ENCODE results near the gene AFAP1L1. TPM values are rescaled to one million over a fixed set of nuclear protein-coding genes. Genes with fewer than 3 reads are reported as not detected.

Gene AFAP1L1
- total and polyA plus RNA-seq, 10 of the 15 experiments (the other 5 are each of a cell fraction or from before 2014, with no cell fraction given), result 0.11 TPM; not detected in 9

DNA sequence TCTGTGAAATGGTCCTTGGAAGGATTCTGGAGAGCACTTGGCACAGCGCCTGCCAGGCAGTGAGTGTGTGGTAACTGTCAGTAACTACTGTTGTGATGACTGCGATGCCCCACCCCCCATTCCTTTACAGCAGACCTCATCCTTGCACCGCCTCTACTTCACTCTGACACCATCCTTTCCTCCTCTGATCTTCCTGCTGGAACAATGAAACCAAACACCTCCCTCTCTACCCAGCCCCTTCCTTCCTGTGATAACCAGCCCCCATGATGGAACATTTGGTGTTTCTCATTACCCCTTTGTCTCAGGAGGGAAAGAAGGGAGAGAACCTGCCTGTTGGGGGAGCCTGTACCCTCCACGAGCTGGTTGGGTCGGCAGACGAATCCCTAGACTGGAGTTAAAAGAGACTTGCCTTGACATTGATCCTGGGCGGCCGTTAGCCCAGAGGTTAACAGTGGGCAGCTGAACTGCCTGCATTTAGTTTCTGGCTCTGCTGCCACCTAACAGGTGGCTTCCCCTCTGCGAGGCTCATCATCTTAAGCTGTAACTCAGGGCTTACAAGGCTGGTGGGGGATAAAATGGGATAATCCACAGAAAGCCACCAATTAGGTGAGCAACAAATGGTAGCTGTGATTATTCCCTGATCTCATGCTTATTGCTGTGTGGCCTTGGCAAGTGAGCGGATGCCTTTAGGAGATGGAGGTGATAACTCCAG lies 39.4 kb downstream of the AFAP1L1 start:
- WGBS (ENCODE audit: insufficient coverage, insufficient replicate concordance, low lambda C conversion rate, missing lambda C conversion rate), result 35% methylated on average over 10 of the region's 10 CpGs
- no peak for FAIRE-seq
- TF ChIP-seq, protein P1, sequence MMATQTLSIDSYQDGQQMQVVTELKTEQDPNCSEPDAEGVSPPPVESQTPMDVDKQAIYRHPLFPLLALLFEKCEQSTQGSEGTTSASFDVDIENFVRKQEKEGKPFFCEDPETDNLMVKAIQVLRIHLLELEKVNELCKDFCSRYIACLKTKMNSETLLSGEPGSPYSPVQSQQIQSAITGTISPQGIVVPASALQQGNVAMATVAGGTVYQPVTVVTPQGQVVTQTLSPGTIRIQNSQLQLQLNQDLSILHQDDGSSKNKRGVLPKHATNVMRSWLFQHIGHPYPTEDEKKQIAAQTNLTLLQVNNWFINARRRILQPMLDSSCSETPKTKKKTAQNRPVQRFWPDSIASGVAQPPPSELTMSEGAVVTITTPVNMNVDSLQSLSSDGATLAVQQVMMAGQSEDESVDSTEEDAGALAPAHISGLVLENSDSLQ (IDR thresholded peaks at IDR 0.05), result no peak
- TF ChIP-seq, protein P2, sequence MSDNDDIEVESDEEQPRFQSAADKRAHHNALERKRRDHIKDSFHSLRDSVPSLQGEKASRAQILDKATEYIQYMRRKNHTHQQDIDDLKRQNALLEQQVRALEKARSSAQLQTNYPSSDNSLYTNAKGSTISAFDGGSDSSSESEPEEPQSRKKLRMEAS (IDR thresholded peaks at IDR 0.05; ENCODE audit: low read depth, low read length), result no peak
- TF ChIP-seq ZNF622 (IDR thresholded peaks at IDR 0.05), result no peak
- CTCF ChIA-PET, result interaction anchor here (1.3 to 2.4 kb wide), 2 partner anchors 56 to 60 kb away, joined by 5 to 7 read pairs; no protein-coding TSS in a partner anchor
- SMC1A ChIA-PET (ENCODE audit: uncharacterized antibody, unreplicated experiment), result no interaction called here
- no TSS peak for BruUV-seq (replicated peaks)
- intact Hi-C loops (cut with micrococcal nuclease; ENCODE audit: unreplicated experiment) (no loop called here), in situ Hi-C loops (cut with MboI) (no loop called here)
- H3K9ac ChIP-seq (ENCODE audit: control insufficient read depth, insufficient read depth, low read length), result no peak overlapping the region
- no peaks in the 10 kb centered on the region for H3K4me1 ChIP-seq (ENCODE audit: control insufficient read depth, insufficient read depth, low read length)
- no peak for DNase-seq (ENCODE audit: low read depth, low spot score)
- no peaks in the 10 kb centered on the region for H3K9me3 ChIP-seq (replicated peaks; ENCODE audit: control insufficient read depth, insufficient read depth, low read length)
- no peak overlapping the region for H2AFZ ChIP-seq (ENCODE audit: control insufficient read depth, low read depth, low read length)
- H3K36me3 ChIP-seq (ENCODE audit: control insufficient read depth in 2 of 2, insufficient read depth in 2 of 2, low read length in 1 of 2), result no peaks in the 10 kb centered on the region
- no peaks in the 10 kb centered on the region; a peak in 1 of 4 replicates for H3K27me3 ChIP-seq (replicated peaks in 1 of 2; ENCODE audit: control insufficient read depth in 2 of 2, insufficient read depth in 2 of 2, low read length in 1 of 2)
- no peaks in the 10 kb centered on the region for H3K79me2 ChIP-seq (ENCODE audit: control insufficient read depth, insufficient read depth, low read length)
- H3K27ac ChIP-seq (ENCODE audit: control insufficient read depth, insufficient read depth), result no peak overlapping the region
- no peaks in the 10 kb centered on the region for H4K20me1 ChIP-seq (ENCODE audit: control insufficient read depth, insufficient read depth)
- H3K4me2 ChIP-seq (ENCODE audit: control insufficient read depth, insufficient read depth), result no peak overlapping the region
- POLR2A ChIA-PET, result no interaction called here
- ATAC-seq, result no peak
- RAD21 ChIA-PET (ENCODE audit: unreplicated experiment), result no interaction called here
- H3K4me3 ChIP-seq, result no peak overlapping the region

DNA sequence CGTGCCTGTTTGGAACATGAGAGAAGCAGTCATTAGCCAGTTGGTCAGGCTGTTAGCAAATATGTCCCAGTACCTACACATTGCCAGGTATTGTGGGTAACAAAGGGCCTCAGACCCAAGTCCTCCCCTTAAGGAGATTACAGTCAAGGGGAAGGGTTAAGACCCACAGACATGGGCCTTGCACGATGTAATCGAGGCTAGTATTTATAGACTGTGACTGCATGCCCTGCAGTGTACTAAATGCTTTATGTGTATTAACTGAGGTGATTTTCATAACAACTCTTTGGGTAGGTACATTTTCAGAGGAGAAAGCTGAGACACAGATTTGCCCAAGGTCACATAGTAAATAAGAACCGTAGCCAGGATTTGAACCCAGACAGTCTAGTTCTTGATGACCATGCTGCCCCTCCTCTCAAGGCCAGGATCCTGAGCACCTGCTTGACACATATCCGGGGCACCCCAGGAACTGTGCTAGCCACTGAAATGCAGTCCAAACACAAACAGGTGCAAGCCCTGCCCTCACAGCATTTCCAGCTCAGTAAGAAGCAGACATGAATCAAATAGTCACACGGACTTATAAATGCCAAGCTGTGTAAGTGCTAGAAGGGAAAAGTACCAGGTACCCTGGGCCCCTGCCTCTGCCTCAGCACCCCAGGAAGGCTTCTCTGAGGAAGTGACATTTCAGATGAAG lies 41.6 kb downstream of the AFAP1L1 start:
- RAD21 ChIA-PET (ENCODE audit: unreplicated experiment), result no interaction called here
- CTCF ChIA-PET, result interaction anchor here (0.6 to 2.7 kb wide), 4 partner anchors 57 to 1349 kb away, joined by 3 to 11 read pairs (median 3); no protein-coding TSS in a partner anchor
- FAIRE-seq (no peak), ATAC-seq (no peak), DNase-seq (ENCODE audit: low read depth, low spot score) (no peak)
- intact Hi-C loops (cut with micrococcal nuclease; ENCODE audit: unreplicated experiment), result no loop called here
- H3K9ac ChIP-seq (ENCODE audit: control insufficient read depth, insufficient read depth, low read length), result no peak overlapping the region
- no peaks in the 10 kb centered on the region; a peak in 1 of 4 replicates for H3K27me3 ChIP-seq (replicated peaks in 1 of 2; ENCODE audit: control insufficient read depth in 2 of 2, insufficient read depth in 2 of 2, low read length in 1 of 2)
- H3K4me1 ChIP-seq (ENCODE audit: control insufficient read depth, insufficient read depth, low read length), result no peaks in the 10 kb centered on the region
- no peak overlapping the region for H3K4me2 ChIP-seq (ENCODE audit: control insufficient read depth, insufficient read depth)
- SMC1A ChIA-PET (ENCODE audit: uncharacterized antibody, unreplicated experiment), result interaction anchor here (1.1 kb wide), 1 partner anchor 11 kb away, joined by 7 read pairs; no protein-coding TSS in a partner anchor
- no peak overlapping the region for H3K27ac ChIP-seq (ENCODE audit: control insufficient read depth, insufficient read depth)
- WGBS (ENCODE audit: insufficient coverage, insufficient replicate concordance, low lambda C conversion rate, missing lambda C conversion rate), result 53% methylated on average over 5 of the region's 6 CpGs
- H3K9me3 ChIP-seq (replicated peaks; ENCODE audit: control insufficient read depth, insufficient read depth, low read length), result no peaks in the 10 kb centered on the region
- POLR2A ChIA-PET, result interaction anchor here (0.6 to 0.7 kb wide), 2 partner anchors 60 to 119 kb away, joined by 3 read pairs; no protein-coding TSS in a partner anchor
- H3K4me3 ChIP-seq, result no peak overlapping the region
- no peaks in the 10 kb centered on the region for H3K79me2 ChIP-seq (ENCODE audit: control insufficient read depth, insufficient read depth, low read length)
- no peaks in the 10 kb centered on the region for H3K36me3 ChIP-seq (ENCODE audit: control insufficient read depth in 2 of 2, insufficient read depth in 2 of 2, low read length in 1 of 2)
- in situ Hi-C loops (cut with MboI), result no loop called here
- no TSS peak for BruUV-seq (replicated peaks)
- H2AFZ ChIP-seq (ENCODE audit: control insufficient read depth, low read depth, low read length), result no peak overlapping the region
- no peaks in the 10 kb centered on the region for H4K20me1 ChIP-seq (ENCODE audit: control insufficient read depth, insufficient read depth)
- no peak for TF ChIP-seq RUNX3 (IDR thresholded peaks at IDR 0.05; ENCODE audit: low read length)
- TF ChIP-seq, protein P3, sequence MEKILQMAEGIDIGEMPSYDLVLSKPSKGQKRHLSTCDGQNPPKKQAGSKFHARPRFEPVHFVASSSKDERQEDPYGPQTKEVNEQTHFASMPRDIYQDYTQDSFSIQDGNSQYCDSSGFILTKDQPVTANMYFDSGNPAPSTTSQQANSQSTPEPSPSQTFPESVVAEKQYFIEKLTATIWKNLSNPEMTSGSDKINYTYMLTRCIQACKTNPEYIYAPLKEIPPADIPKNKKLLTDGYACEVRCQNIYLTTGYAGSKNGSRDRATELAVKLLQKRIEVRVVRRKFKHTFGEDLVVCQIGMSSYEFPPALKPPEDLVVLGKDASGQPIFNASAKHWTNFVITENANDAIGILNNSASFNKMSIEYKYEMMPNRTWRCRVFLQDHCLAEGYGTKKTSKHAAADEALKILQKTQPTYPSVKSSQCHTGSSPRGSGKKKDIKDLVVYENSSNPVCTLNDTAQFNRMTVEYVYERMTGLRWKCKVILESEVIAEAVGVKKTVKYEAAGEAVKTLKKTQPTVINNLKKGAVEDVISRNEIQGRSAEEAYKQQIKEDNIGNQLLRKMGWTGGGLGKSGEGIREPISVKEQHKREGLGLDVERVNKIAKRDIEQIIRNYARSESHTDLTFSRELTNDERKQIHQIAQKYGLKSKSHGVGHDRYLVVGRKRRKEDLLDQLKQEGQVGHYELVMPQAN (conservative IDR thresholded peaks at IDR 0.05), result no peak
- TF ChIP-seq, protein P4, sequence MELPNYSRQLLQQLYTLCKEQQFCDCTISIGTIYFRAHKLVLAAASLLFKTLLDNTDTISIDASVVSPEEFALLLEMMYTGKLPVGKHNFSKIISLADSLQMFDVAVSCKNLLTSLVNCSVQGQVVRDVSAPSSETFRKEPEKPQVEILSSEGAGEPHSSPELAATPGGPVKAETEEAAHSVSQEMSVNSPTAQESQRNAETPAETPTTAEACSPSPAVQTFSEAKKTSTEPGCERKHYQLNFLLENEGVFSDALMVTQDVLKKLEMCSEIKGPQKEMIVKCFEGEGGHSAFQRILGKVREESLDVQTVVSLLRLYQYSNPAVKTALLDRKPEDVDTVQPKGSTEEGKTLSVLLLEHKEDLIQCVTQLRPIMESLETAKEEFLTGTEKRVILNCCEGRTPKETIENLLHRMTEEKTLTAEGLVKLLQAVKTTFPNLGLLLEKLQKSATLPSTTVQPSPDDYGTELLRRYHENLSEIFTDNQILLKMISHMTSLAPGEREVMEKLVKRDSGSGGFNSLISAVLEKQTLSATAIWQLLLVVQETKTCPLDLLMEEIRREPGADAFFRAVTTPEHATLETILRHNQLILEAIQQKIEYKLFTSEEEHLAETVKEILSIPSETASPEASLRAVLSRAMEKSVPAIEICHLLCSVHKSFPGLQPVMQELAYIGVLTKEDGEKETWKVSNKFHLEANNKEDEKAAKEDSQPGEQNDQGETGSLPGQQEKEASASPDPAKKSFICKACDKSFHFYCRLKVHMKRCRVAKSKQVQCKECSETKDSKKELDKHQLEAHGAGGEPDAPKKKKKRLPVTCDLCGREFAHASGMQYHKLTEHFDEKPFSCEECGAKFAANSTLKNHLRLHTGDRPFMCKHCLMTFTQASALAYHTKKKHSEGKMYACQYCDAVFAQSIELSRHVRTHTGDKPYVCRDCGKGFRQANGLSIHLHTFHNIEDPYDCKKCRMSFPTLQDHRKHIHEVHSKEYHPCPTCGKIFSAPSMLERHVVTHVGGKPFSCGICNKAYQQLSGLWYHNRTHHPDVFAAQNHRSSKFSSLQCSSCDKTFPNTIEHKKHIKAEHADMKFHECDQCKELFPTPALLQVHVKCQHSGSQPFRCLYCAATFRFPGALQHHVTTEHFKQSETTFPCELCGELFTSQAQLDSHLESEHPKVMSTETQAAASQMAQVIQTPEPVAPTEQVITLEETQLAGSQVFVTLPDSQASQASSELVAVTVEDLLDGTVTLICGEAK (IDR thresholded peaks at IDR 0.05; ENCODE audit: borderline replicate concordance), result no peak
- no peak for TF ChIP-seq FOXK2 (IDR thresholded peaks at IDR 0.05)

All from GM12878 (cell line).